ENCODE data around the gene TVP23A. TPM values are rescaled to one million over a fixed set of nuclear protein-coding genes. Genes with fewer than 3 reads are reported as not detected.

Gene TVP23A
- polyA plus RNA-seq, 1 donor from 2014 or later = 9.1 TPM

GRCh38 chr16:10769381-10769780 lies 49.2 kb downstream of the TVP23A start:
- no peak overlapping the region for H3K4me2 ChIP-seq (ENCODE audit: low read length)
- H3K36me3 ChIP-seq (ENCODE audit: insufficient read depth, low read length) = no peaks in the 10 kb centered on the region
- TF ChIP-seq MXI1 (conservative IDR thresholded peaks at IDR 0.05; ENCODE audit: poor library complexity, severe bottlenecking) = no peak
- no peak for TF ChIP-seq SMC3 (conservative IDR thresholded peaks at IDR 0.05; ENCODE audit: poor library complexity)
- no peak overlapping the region for H3K27ac ChIP-seq (ENCODE audit: low read length)
- H4K20me1 ChIP-seq (ENCODE audit: insufficient read depth) = no peaks in the 10 kb centered on the region
- no peak overlapping the region for H3K9ac ChIP-seq (ENCODE audit: low read length)
- H3K9me3 ChIP-seq (ENCODE audit: low read length) = no peaks in the 10 kb centered on the region
- H3K4me3 ChIP-seq (ENCODE audit: low read length) = no peak overlapping the region
- no peaks in the 10 kb centered on the region for H3K9me2 ChIP-seq (ENCODE audit: insufficient read depth, low read length)
- H3F3A ChIP-seq (ENCODE audit: insufficient read depth, low read length, poor library complexity, severe bottlenecking) = no peaks in the 10 kb centered on the region
- H3K27me3 ChIP-seq (ENCODE audit: insufficient read depth, low read depth, low read length) = no peaks in the 10 kb centered on the region
- no peak overlapping the region for H2AFZ ChIP-seq (ENCODE audit: low read depth, low read length)
- H3K79me2 ChIP-seq (replicated peaks; ENCODE audit: insufficient read depth, low read length) = no peaks in the 10 kb centered on the region

- H3K9me3 ChIP-seq (ENCODE audit: low read length) = no peaks in the 10 kb centered on the region
- TF ChIP-seq POLR2AphosphoS5 (IDR thresholded peaks at IDR 0.05) (no peak), EZH2 (IDR thresholded peaks at IDR 0.05; ENCODE audit: borderline replicate concordance, insufficient read depth, low read length, poor library complexity, severe bottlenecking) (no peak), REST (IDR thresholded peaks at IDR 0.05; ENCODE audit: borderline replicate concordance) (no peak), RAD21 (conservative IDR thresholded peaks at IDR 0.05) (no peak), CTCF (IDR thresholded peaks at IDR 0.05; ENCODE audit: poor library complexity, severe bottlenecking) (no peak), SMC3 (conservative IDR thresholded peaks at IDR 0.05; ENCODE audit: poor library complexity) (no peak), EP300 (conservative IDR thresholded peaks at IDR 0.05; ENCODE audit: poor library complexity, severe bottlenecking) (no peak), MXI1 (conservative IDR thresholded peaks at IDR 0.05; ENCODE audit: poor library complexity, severe bottlenecking) (no peak), TAF1 (IDR thresholded peaks at IDR 0.05; ENCODE audit: low read depth) (no peak)
- H2AFZ ChIP-seq (ENCODE audit: low read depth, low read length) = no peak overlapping the region
- no peaks in the 10 kb centered on the region for H3F3A ChIP-seq (ENCODE audit: insufficient read depth, low read length, poor library complexity, severe bottlenecking)
- no peak overlapping the region for H3K4me2 ChIP-seq (ENCODE audit: low read length)
- peaks cover 5% of the 10 kb centered on the region for H3K36me3 ChIP-seq (ENCODE audit: insufficient read depth, low read length)
- no peak overlapping the region for H3K27ac ChIP-seq (ENCODE audit: low read length)
- no peak overlapping the region for H3K9ac ChIP-seq (ENCODE audit: low read length)
- H3K79me2 ChIP-seq (replicated peaks; ENCODE audit: insufficient read depth, low read length) = no peaks in the 10 kb centered on the region
- no peaks in the 10 kb centered on the region for H4K20me1 ChIP-seq (ENCODE audit: insufficient read depth)
- no peaks in the 10 kb centered on the region for H3K27me3 ChIP-seq (ENCODE audit: insufficient read depth, low read depth, low read length)
- no peak overlapping the region for H3K4me3 ChIP-seq (ENCODE audit: low read length)
- H3K9me2 ChIP-seq (ENCODE audit: insufficient read depth, low read length) = no peaks in the 10 kb centered on the region
Measured at GRCh38 chr16:10767127-10767526, 51.5 kb downstream of the TVP23A start.

GRCh38 chr16:10765772-10766171 lies 52.8 kb downstream of the TVP23A start:
- no peak overlapping the region for H3K4me2 ChIP-seq (ENCODE audit: low read length)
- no peak overlapping the region for H3K4me3 ChIP-seq (ENCODE audit: low read length)
- H3K36me3 ChIP-seq (ENCODE audit: insufficient read depth, low read length) = peaks cover 5% of the 10 kb centered on the region
- H3F3A ChIP-seq (ENCODE audit: insufficient read depth, low read length, poor library complexity, severe bottlenecking) = no peaks in the 10 kb centered on the region
- H3K27me3 ChIP-seq (ENCODE audit: insufficient read depth, low read depth, low read length) = no peaks in the 10 kb centered on the region
- no peaks in the 10 kb centered on the region for H3K9me3 ChIP-seq (ENCODE audit: low read length)
- no peak for TF ChIP-seq TAF1 (IDR thresholded peaks at IDR 0.05; ENCODE audit: low read depth)
- no peak for TF ChIP-seq REST (IDR thresholded peaks at IDR 0.05; ENCODE audit: borderline replicate concordance)
- TF ChIP-seq MXI1 (conservative IDR thresholded peaks at IDR 0.05; ENCODE audit: poor library complexity, severe bottlenecking) = no peak
- no peak for TF ChIP-seq SMC3 (conservative IDR thresholded peaks at IDR 0.05; ENCODE audit: poor library complexity)
- TF ChIP-seq POLR2AphosphoS5 (IDR thresholded peaks at IDR 0.05) = no peak
- no peak for TF ChIP-seq EP300 (conservative IDR thresholded peaks at IDR 0.05; ENCODE audit: poor library complexity, severe bottlenecking)
- TF ChIP-seq EZH2 (IDR thresholded peaks at IDR 0.05; ENCODE audit: borderline replicate concordance, insufficient read depth, low read length, poor library complexity, severe bottlenecking) = no peak
- TF ChIP-seq CTCF (IDR thresholded peaks at IDR 0.05; ENCODE audit: poor library complexity, severe bottlenecking) = no peak
- no peak for TF ChIP-seq RAD21 (conservative IDR thresholded peaks at IDR 0.05)
- H3K27ac ChIP-seq (ENCODE audit: low read length) = no peak overlapping the region
- no peaks in the 10 kb centered on the region for H3K9me2 ChIP-seq (ENCODE audit: insufficient read depth, low read length)
- no peak overlapping the region for H3K9ac ChIP-seq (ENCODE audit: low read length)
- no peak overlapping the region for H2AFZ ChIP-seq (ENCODE audit: low read depth, low read length)
- H3K79me2 ChIP-seq (replicated peaks; ENCODE audit: insufficient read depth, low read length) = no peaks in the 10 kb centered on the region
- H4K20me1 ChIP-seq (ENCODE audit: insufficient read depth) = no peaks in the 10 kb centered on the region
